GM13977 (cell line): ENCODE measurements around the gene INTS1.
A peak's percentile ranks its signal among the peaks of the same experiment; 100 is the strongest.

Experiments
- DNase-seq: peaks from one replicate; pipeline ENCODE4 v3.0.0; 2012; ENCODE audit warnings: low spot score
- in situ Hi-C: fragments of 300-500 bp; cut with MboI; formaldehyde crosslinking; loops from one replicate; pipeline ENCODE4 v1.12.0; 2022; ENCODE audit warnings: low sequenced_read_pairs, low pct_unique_long_range_greater_than_20kb, mixed read lengths, inconsistent platforms; ENCODE audit not compliant: unreplicated experiment
- TF ChIP-seq, protein P1 (sequence below): IDR thresholded peaks from 2 replicates; pipeline ENCODE4 v1.5.1; 2012; ENCODE audit warnings: mild to moderate bottlenecking, control low read depth; ENCODE audit not compliant: insufficient read depth; ENCODE audit errors: extremely low read depth, missing control alignments

The INTS1 gene

DNA sequence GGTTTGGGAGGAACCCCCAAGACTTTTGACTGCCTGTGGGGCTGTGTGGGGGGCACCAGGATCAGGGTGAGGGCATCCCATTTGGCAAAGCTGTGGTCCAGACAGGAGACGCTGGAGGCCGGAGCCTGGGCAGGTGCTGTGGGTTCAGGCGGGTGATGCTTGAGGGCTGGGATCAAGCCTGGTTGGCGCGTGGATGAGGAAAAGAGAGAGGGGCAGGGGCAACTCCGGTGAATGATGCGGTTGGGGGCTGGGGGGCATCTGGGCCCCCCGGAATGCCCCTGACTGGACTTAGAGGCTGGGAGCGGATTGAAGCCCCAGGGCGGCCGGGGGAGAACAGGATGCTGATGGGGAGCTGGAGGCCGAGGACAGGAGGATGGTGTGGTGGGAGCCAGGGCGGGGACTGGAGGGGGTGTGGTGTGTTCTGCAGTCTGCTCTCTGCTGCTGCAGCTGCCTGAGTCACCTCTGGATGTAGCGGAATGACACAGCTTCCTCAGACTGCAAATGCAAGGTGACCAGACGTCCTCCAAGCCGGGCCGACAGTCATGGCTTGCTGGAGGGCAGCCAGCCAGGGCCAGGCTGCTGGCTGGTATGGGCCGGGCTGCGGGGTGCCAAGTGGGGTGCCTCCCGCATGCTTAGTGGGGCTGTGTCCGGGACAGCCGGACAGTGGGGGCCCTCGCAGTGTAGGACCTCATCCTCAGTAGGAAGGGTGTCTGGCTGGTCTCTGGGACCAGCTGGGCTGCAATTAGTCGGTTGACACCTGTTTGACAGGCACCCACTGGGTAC lies 29.5 kb upstream of the INTS1 start:
- in situ Hi-C loops: no loop called here
- DNase-seq: peak; percentile 73
- TF ChIP-seq, protein P1, sequence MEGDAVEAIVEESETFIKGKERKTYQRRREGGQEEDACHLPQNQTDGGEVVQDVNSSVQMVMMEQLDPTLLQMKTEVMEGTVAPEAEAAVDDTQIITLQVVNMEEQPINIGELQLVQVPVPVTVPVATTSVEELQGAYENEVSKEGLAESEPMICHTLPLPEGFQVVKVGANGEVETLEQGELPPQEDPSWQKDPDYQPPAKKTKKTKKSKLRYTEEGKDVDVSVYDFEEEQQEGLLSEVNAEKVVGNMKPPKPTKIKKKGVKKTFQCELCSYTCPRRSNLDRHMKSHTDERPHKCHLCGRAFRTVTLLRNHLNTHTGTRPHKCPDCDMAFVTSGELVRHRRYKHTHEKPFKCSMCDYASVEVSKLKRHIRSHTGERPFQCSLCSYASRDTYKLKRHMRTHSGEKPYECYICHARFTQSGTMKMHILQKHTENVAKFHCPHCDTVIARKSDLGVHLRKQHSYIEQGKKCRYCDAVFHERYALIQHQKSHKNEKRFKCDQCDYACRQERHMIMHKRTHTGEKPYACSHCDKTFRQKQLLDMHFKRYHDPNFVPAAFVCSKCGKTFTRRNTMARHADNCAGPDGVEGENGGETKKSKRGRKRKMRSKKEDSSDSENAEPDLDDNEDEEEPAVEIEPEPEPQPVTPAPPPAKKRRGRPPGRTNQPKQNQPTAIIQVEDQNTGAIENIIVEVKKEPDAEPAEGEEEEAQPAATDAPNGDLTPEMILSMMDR: no peak

DNA sequence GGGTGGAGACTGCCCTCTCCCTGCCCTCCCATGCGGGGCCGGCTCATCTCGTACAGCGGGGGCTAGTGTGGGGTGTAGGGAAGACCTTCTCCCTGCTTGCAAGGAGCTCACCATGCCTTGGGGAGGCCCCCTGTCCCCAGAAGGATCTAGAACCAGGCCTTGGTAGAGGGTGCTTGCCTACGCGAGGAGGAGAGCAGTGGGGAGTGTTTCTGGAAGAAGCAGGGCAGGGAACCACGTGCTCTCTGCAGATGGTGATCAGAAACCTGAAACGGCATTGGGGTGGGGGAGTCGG lies 29.0 kb upstream of the INTS1 start:
- TF ChIP-seq, protein P1: no peak
- in situ Hi-C loops: no loop called here
- DNase-seq: no peak

DNA sequence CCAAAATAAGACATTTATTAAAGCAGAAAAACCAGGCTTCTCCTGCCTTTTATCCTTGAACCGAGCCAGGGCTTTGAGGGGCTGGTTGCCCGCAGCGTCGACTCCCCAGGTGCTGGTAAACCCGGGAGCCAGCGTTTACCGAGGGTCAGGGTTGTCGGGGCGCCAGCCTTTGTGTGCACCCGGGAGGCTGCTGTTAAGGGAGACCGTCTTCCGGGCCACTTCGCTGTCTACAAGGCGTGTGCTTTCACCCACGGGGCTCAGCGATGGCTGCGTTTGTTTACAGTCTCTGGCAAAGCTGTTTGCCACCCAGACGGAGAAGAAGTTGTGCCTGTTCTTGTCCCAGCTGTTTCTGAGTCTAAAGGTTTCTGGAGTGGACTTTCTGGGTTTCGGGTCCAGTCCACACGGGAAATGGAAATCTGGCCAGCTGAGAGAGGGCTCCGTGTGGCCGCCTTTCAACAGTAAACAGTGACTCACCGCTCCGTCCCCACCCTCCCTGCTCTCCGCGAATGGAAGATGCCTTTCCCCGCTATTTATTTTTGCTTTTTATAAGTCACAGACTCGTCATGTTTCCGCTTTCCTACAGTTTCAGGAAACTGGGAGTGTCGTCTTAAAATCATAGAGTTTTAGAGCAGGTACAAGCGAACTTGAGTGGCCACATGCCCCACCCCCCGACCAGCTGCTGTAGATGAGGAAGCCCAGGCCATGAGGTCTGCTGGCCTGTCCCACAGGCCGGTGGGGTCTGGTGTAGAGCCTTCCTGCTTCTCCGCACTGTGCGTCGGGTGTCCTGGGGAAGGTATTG lies 28.5 kb upstream of the INTS1 start:
- in situ Hi-C loops: no loop called here
- no peak for DNase-seq
- TF ChIP-seq, protein P1: no peak

DNA sequence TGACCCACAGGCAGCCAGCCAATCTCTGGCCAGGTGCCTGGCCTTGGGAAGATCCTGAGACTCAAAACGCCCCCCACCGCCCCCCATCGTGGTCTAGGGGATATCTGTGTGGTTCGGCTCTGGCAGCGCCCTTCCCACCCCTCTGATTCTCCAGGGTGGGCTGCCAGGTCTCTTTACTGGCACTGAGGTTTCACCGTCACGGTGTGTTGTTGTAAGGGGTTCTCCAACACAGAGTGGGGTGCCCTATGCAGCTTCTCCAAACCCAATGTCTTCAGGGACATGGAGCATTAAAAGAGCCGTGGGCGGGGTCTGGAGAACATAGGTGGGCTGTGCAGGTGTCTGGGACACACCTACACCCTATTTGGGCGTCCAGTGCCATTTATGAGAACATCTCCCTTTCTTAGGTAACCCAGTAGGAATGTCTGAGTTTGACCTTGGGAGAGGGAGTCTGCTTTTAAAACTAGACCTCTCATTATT lies 27.8 kb upstream of the INTS1 start:
- in situ Hi-C loops: no loop called here
- TF ChIP-seq, protein P1: no peak
- no peak for DNase-seq

DNA sequence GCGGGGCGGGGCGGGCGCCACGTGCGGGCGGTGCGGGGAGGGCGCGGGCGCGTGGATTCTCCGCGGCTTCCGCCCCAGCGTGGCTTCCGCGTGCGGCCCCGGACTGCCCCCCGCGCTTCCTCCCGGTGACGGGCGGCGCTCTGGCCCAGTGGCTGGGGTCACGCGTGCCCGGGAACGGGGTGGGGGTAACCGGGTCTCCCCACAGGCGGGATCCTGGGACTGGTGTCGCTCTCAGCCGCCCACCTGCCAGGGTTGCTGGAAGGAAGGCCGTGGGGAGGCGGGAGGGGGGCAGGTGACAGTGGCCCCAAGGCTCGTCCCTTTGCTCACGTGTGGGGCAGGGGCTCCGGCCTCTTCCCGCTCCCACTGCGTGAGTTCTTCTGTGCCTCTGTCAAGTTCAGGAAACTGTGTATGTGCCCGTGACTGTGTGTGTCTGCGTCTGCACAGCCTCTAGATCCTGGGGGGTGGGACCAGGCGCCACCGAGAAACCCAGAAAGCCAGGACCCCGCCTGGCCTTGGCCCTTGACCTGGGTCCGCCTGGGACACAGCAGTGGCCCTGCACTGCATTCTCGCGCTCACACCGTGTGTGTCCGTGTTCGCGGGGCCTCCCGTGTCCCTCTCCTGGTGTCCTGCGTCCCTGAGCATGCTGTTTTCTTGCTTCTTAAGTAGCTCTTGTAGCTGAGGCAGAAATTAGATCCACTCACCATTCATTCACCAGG lies 27.2 kb upstream of the INTS1 start:
- TF ChIP-seq, protein P1: no peak
- in situ Hi-C loops: no loop called here
- DNase-seq: no peak

DNA sequence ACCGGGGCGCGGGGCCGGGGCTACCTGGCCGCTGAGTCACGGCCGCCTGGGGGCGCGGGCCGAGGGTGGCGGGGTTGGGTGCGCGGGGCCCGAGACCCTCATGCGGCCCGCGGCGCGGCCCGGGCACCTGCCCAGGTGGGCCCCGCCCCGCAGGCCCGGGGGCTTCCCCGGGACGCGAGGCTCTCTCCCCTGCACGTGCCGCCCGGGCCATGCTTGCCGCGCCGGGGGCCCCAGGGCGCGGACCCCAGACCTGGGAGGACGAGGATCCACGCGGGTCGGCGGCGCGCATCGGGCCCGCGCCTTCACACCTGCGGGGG lies 26.7 kb upstream of the INTS1 start:
- DNase-seq: no peak
- in situ Hi-C loops: no loop called here

More for the DNA sequence above, 26.7 kb upstream of the INTS1 start:
- TF ChIP-seq, protein P1: no peak
